H1 (cell line): Measurements from ENCODE around the gene WDR33. TPM values are rescaled to one million over a fixed set of nuclear protein-coding genes. Genes with fewer than 3 reads are reported as not detected.

Experiments used
- CTCF ChIA-PET: fragments of 300-600 bp; sonication (Branson Sonifier 250); formaldehyde crosslinking; loops from one replicate; lab custom pipeline; 2021; ENCODE audit not compliant: partially characterized antibody; lab: Charles Lee
- POLR2A ChIA-PET: fragments of 300-600 bp; sonication (Branson Sonifier 250); formaldehyde crosslinking; loops from one replicate; lab custom pipeline; 2021; ENCODE audit warnings: inconsistent platforms; ENCODE audit not compliant: partially characterized antibody; lab: Charles Lee
- DNase-seq, 2 experiments: peaks; one replicate each; pipeline versions ENCODE4 v3.0.0 to v3.0.0-alpha.2; 2010 to 2022; ENCODE audit warnings: low spot score in 2 of 2, low read depth in 1 of 2, mixed read lengths in 1 of 2
- FAIRE-seq: peaks from 2 replicates; lab custom pipeline; 2011; peaks lifted over from hg19 to GRCh38; lab: Jason Lieb, UNC
- H2AFZ ChIP-seq: 2 replicates; pipeline ENCODE4 v1.8.1; 2012; ENCODE audit warnings: low read length, inconsistent platforms
- H2AK5ac ChIP-seq: 2 replicates; pipeline ENCODE4 v1.6.1; 2013; ENCODE audit warnings: low read depth, low read length
- H2BK120ac ChIP-seq: replicated peaks from 2 replicates; pipeline ENCODE3; 2013; ENCODE audit warnings: low read depth, low read length, inconsistent platforms
- H2BK12ac ChIP-seq: 2 replicates; pipeline ENCODE4 v1.6.1; 2013; ENCODE audit warnings: low read depth, low read length
- H2BK15ac ChIP-seq: 2 replicates; pipeline ENCODE4 v1.6.1; 2013; ENCODE audit warnings: low read length
- H2BK20ac ChIP-seq: 2 replicates; pipeline ENCODE4 v1.6.1; 2013; ENCODE audit warnings: low read length
- H2BK5ac ChIP-seq: 2 replicates; pipeline ENCODE4 v1.6.1; 2013; ENCODE audit warnings: low read depth, low read length
- H3K14ac ChIP-seq: 2 replicates; pipeline ENCODE4 v1.6.1; 2013; ENCODE audit warnings: inconsistent platforms; ENCODE audit not compliant: insufficient read length
- H3K18ac ChIP-seq: 2 replicates; pipeline ENCODE4 v1.6.1; 2013; ENCODE audit warnings: low read length; ENCODE audit errors: extremely low read depth
- H3K23ac ChIP-seq: 2 replicates; pipeline ENCODE4 v1.6.1; 2013; ENCODE audit warnings: inconsistent platforms; ENCODE audit not compliant: insufficient read length
- H3K23me2 ChIP-seq: 2 replicates; pipeline ENCODE4 v1.6.1; 2013; ENCODE audit warnings: low read depth, low read length
- H3K27ac ChIP-seq: 2 replicates; pipeline ENCODE4 v1.6.1; 2011; ENCODE audit warnings: low read depth, low read length, inconsistent platforms
- H3K27me3 ChIP-seq, 4 experiments: replicated peaks in 1 of 4; 1 replicate in 1 of 4; 2 replicates in 3 of 4; pipeline versions ENCODE4 v1.6.1 to v1.8.1; 2011 to 2013; ENCODE audit warnings: low read length in 3 of 4, mild to moderate bottlenecking in 3 of 4, inconsistent platforms in 2 of 4, mixed read lengths in 2 of 4, moderate library complexity in 1 of 4; ENCODE audit not compliant: control insufficient read depth in 3 of 4, insufficient read depth in 3 of 4; ENCODE audit errors: extremely low read depth in 1 of 4
- H3K36me3 ChIP-seq, 4 experiments: 2 replicates each; pipeline versions ENCODE4 v1.6.1 to v1.8.1; 2011 to 2013; ENCODE audit warnings: mild to moderate bottlenecking in 4 of 4, low read length in 3 of 4, moderate library complexity in 2 of 4, control low read depth in 1 of 4, inconsistent platforms in 1 of 4; ENCODE audit not compliant: insufficient read depth in 4 of 4, control insufficient read depth in 2 of 4
- H3K4ac ChIP-seq: replicated peaks from 2 replicates; pipeline ENCODE3; 2013; ENCODE audit warnings: low read length, low read depth, mixed read lengths, inconsistent platforms; ENCODE audit not compliant: insufficient read length
- H3K4me1 ChIP-seq, 4 experiments: replicated peaks in 1 of 4; 1 replicate in 1 of 4; 2 replicates in 3 of 4; pipeline versions ENCODE4 v1.6.1 to v1.8.1; 2011 to 2013; ENCODE audit warnings: low read length in 3 of 4, inconsistent platforms in 2 of 4, mixed read lengths in 1 of 4; ENCODE audit not compliant: insufficient read depth in 4 of 4, control insufficient read depth in 3 of 4
- H3K4me2 ChIP-seq, 2 experiments: 2 replicates each; pipeline versions ENCODE4 v1.6.1 to v1.8.1; 2011 to 2013; ENCODE audit warnings: low read depth in 2 of 2, low read length in 2 of 2, control low read depth in 1 of 2, inconsistent platforms in 1 of 2, mild to moderate bottlenecking in 1 of 2; ENCODE audit not compliant: insufficient read depth in 1 of 2
- H3K4me3 ChIP-seq, 4 experiments: fragments of 200-600, 300-600 bp in 1 of 4; sonication (generic), shearing (Covaris generic), sonication (Bioruptor Twin) in 1 of 4; 2 replicates each; pipeline versions ENCODE4 v1.5.1 to v1.8.1; 2011 to 2016; ENCODE audit warnings: low read length in 4 of 4, low read depth in 3 of 4, control low read depth in 2 of 4, inconsistent platforms in 2 of 4, mild to moderate bottlenecking in 2 of 4, mixed read lengths in 1 of 4, moderate library complexity in 1 of 4; ENCODE audit not compliant: insufficient read depth in 2 of 4; ENCODE audit errors: extremely low read depth in 1 of 4
- H3K56ac ChIP-seq: replicated peaks from 2 replicates; pipeline ENCODE3; 2013; ENCODE audit warnings: low read depth, mild to moderate bottlenecking, mixed read lengths, low read length, inconsistent platforms; ENCODE audit not compliant: insufficient read length
- H3K79me1 ChIP-seq: 2 replicates; pipeline ENCODE4 v1.6.1; 2013; ENCODE audit warnings: low read depth, low read length, control low read depth
- H3K79me2 ChIP-seq, 2 experiments: 2 replicates each; pipeline versions ENCODE4 v1.6.1 to v1.8.1; 2012 to 2013; ENCODE audit warnings: low read length in 2 of 2, mild to moderate bottlenecking in 2 of 2, inconsistent platforms in 1 of 2; ENCODE audit not compliant: insufficient read depth in 2 of 2, control insufficient read depth in 1 of 2
- H3K9ac ChIP-seq, 4 experiments: replicated peaks in 1 of 4; 1 replicate in 1 of 4; 2 replicates in 3 of 4; pipeline versions ENCODE4 v1.6.1 to v1.8.1; 2011 to 2013; ENCODE audit warnings: low read depth in 3 of 4, low read length in 3 of 4, control low read depth in 2 of 4, mild to moderate bottlenecking in 2 of 4, moderate library complexity in 2 of 4, inconsistent platforms in 1 of 4; ENCODE audit errors: extremely low read depth in 1 of 4
- H3K9me3 ChIP-seq, 2 experiments: 2 replicates each; pipeline versions ENCODE4 v1.6.1 to v1.8.1; 2012 to 2013; ENCODE audit warnings: mild to moderate bottlenecking in 2 of 2, moderate library complexity in 2 of 2, control low read depth in 1 of 2, inconsistent platforms in 1 of 2, low read depth in 1 of 2, low read length in 1 of 2, mixed read lengths in 1 of 2; ENCODE audit not compliant: insufficient read depth in 2 of 2
- H4K20me1 ChIP-seq, 2 experiments: replicated peaks in 1 of 2; 2 replicates each; pipeline versions ENCODE3 to v1.8.1; 2011 to 2013; ENCODE audit warnings: inconsistent platforms in 2 of 2, low read length in 2 of 2, mild to moderate bottlenecking in 1 of 2; ENCODE audit not compliant: insufficient read depth in 2 of 2, control insufficient read depth in 1 of 2
- H4K5ac ChIP-seq: 2 replicates; pipeline ENCODE4 v1.6.1; 2013; ENCODE audit warnings: low read length, low read depth, mixed read lengths, inconsistent platforms; ENCODE audit not compliant: insufficient read length
- H4K8ac ChIP-seq: 2 replicates; pipeline ENCODE4 v1.8.0; 2013; ENCODE audit warnings: mild to moderate bottlenecking, moderate library complexity, low read length, inconsistent platforms; ENCODE audit not compliant: insufficient read depth; ENCODE audit errors: extremely low read depth
- H4K91ac ChIP-seq: replicated peaks from 2 replicates; pipeline ENCODE3; 2013; ENCODE audit warnings: low read length, mixed read lengths, inconsistent platforms; ENCODE audit not compliant: insufficient read length
- ASH2L ChIP-seq: fragments of 200-600, 300-600 bp; sonication (generic); IDR thresholded peaks from one replicate; pipeline ENCODE4 v1.7.1; 2017; ENCODE audit warnings: low read length
- CREB1 ChIP-seq: IDR thresholded peaks from 2 replicates; pipeline ENCODE4 v1.6.1; 2012; ENCODE audit warnings: inconsistent platforms
- EGR1 ChIP-seq: IDR thresholded peaks from 2 replicates; pipeline ENCODE4 v1.6.1; 2011; ENCODE audit warnings: low read depth, low read length, borderline replicate concordance
- WGBS, 2 experiments: shearing (Covaris generic) in 1 of 2; methylation state at CpG; one replicate each; pipeline versions ENCODE4 v1.1.6 to v1.1.7; 2013 to 2015; ENCODE audit warnings: low lambda C conversion rate in 2 of 2, mixed read lengths in 2 of 2, inconsistent platforms in 1 of 2, low coverage in 1 of 2, missing lambda C conversion rate in 1 of 2; ENCODE audit not compliant: insufficient replicate concordance in 2 of 2, insufficient coverage in 1 of 2, insufficient read length in 1 of 2; ENCODE audit errors: extremely low coverage in 1 of 2, missing lambda C conversion rate in 1 of 2; 5-methylcytosine and 5-hydroxymethylcytosine counted together
- polyA plus RNA-seq, 7 experiments: library from polyadenylated mRNA; depleted of rRNA in 3 of 7; stranded (reverse) in 5 of 7; unstranded in 2 of 7; fragments of >200 nt in 5 of 7; fragments of 200-250 nt in 2 of 7; gene quantifications; 1 replicate in 5 of 7; 2 replicates in 1 of 7; 4 replicates in 1 of 7; pipeline versions ENCODE4 v1.2.1 to v1.2.3, GENCODE V29; 2011 to 2013; ENCODE audit warnings: missing spikeins in 2 of 7, mixed read lengths in 2 of 7
- total RNA-seq: library from RNA; stranded (reverse); fragmentation: NEBNext Ultra II Directional; extraction: Animal tissue kit (Norgen Biotek cat#: 25700); gene quantifications from 2 replicates; pipeline ENCODE4 v1.2.1, GENCODE V29; 2021
- TF ChIP-seq, protein P1 (sequence below): IDR thresholded peaks from 2 replicates; pipeline ENCODE4 v1.6.1; 2012; ENCODE audit warnings: low read length, inconsistent platforms

Gene WDR33
- total and polyA plus RNA-seq, 2 of the 8 experiments (the other 6 are each of a cell fraction or from before 2014, with no cell fraction given): 18.1 to 82.7 TPM

DNA sequence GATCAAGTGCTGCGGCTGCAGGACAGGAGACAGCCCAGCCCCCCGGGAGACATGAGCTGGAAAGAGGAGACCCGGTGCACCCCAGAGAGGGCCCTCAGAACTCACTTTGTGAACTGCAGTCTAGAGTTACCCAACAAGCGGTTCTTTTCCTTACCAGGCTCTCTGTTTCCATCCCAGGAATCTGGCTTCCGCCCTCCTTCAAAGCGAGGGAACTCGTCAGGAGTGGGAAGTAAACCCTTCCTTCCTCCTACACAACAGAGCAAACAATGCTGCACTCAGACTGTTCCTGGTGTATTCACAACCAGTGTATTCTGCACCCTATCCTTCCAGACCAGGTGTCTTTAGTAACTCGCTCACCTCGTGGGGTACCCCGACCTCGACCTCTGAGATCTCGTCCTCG, 101.6 kb downstream of the WDR33 start:
- H3K14ac ChIP-seq: no peak overlapping the region
- no peak overlapping the region for H2BK15ac ChIP-seq
- H3K4me2 ChIP-seq: no peak overlapping the region
- no peak overlapping the region for H3K9ac ChIP-seq
- ChIA-PET POLR2A (no interaction called here), CTCF (interaction anchor here (1.4 kb wide), 1 partner anchor 12 kb away, joined by 5 read pairs; no protein-coding TSS in a partner anchor)
- H2BK5ac ChIP-seq: no peak overlapping the region
- TF ChIP-seq, protein P1, sequence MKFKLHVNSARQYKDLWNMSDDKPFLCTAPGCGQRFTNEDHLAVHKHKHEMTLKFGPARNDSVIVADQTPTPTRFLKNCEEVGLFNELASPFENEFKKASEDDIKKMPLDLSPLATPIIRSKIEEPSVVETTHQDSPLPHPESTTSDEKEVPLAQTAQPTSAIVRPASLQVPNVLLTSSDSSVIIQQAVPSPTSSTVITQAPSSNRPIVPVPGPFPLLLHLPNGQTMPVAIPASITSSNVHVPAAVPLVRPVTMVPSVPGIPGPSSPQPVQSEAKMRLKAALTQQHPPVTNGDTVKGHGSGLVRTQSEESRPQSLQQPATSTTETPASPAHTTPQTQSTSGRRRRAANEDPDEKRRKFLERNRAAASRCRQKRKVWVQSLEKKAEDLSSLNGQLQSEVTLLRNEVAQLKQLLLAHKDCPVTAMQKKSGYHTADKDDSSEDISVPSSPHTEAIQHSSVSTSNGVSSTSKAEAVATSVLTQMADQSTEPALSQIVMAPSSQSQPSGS: no peak
- TF ChIP-seq ASH2L (no peak), EGR1 (no peak), CREB1 (no peak)
- 0 out of 4 replicates have a peak, but pooled peaks cover 0 to 2% of the 10 kb centered on the region in 2 experiments for H3K79me2 ChIP-seq
- no peaks in the 10 kb centered on the region for H3K9me3 ChIP-seq
- FAIRE-seq (no peak), DNase-seq (no peak)
- H4K91ac ChIP-seq: no peak overlapping the region
- H3K27ac ChIP-seq: no peak overlapping the region
- H3K4me3 ChIP-seq: no peak overlapping the region
- H2AK5ac ChIP-seq: no peak overlapping the region
- no peaks in the 10 kb centered on the region for H3K27me3 ChIP-seq
- peaks cover 3 to 6% of the 10 kb centered on the region in 2 experiments for H4K20me1 ChIP-seq
- H3K4me1 ChIP-seq: no peaks in the 10 kb centered on the region; a peak in 1 of 7 replicates
- H3K23me2 ChIP-seq: no peaks in the 10 kb centered on the region
- no peak overlapping the region for H4K8ac ChIP-seq
- H3K23ac ChIP-seq: no peak overlapping the region
- H3K36me3 ChIP-seq: peaks cover 27 to 54% (median 44%) of the 10 kb centered on the region in 4 experiments
- WGBS, 2 experiments: 95% methylated on average over 13 of the region's 13 CpGs; no CpG with 5 or more reads in 1 of the 2 experiments
- H2BK120ac ChIP-seq: no peak overlapping the region
- H3K56ac ChIP-seq: no peak overlapping the region
- H3K79me1 ChIP-seq: no peaks in the 10 kb centered on the region; the same call in 1 of the 2 replicates
- H2AFZ ChIP-seq: no peak overlapping the region
- no peak overlapping the region for H2BK12ac ChIP-seq
- H2BK20ac ChIP-seq: no peak overlapping the region
- H4K5ac ChIP-seq: no peak overlapping the region
- H3K4ac ChIP-seq: no peak overlapping the region
- H3K18ac ChIP-seq: no peak overlapping the region
